ENCODE data around the gene LPGAT1.

The LPGAT1 gene

DNA sequence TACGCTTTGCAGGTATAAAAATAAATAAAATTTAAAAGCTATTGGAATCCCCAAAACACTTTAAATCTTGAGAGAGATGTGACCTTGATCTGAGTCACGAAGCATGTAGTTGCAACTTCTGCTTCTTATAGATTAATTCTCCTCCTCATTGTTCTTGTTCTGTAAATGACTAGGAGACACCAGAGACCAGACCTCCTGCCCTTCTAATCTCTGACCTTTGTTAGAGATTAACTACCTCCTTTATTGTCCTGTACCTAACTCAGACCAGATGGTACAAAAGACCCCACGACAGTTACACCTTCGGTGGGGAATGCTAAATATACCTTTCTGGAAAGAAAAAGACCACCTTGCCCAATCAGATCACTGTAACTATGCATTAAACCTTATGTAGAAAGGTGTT lies 78.2 kb downstream of the LPGAT1 start:
- no peak for TF ChIP-seq CTCF (conservative IDR thresholded peaks at IDR 0.05; ENCODE audit: low read depth, low read length)
- no peak for DNase-seq (ENCODE audit: low read depth)
- no peak overlapping the region for H3K4me3 ChIP-seq (ENCODE audit: low read depth, low read length)

DNA sequence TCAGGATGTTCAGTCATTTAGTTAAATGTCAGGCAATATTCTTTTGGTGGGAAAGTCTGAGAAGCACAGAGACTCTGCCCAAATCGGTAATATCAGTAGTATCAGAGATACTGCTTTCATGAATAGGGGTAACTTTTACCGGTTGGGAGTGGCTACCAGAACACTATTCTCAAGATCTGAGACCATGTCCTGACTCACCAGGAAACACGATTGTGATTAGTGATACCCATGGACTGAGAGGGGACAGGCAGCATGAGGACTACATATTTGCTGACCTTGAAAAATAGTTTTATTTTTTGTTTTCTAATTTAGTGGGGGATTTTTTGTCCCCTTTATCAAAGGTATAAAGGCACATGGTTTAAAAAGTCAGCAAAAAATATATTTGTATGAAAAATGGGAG lies 79.1 kb downstream of the LPGAT1 start:
- TF ChIP-seq CTCF (conservative IDR thresholded peaks at IDR 0.05; ENCODE audit: low read depth, low read length) = no peak
- no peak overlapping the region for H3K4me3 ChIP-seq (ENCODE audit: low read depth, low read length)
- no peak for DNase-seq (ENCODE audit: low read depth)

GRCh38 chr1:211750599-211750998 lies 80.0 kb downstream of the LPGAT1 start:
- TF ChIP-seq CTCF (conservative IDR thresholded peaks at IDR 0.05; ENCODE audit: low read depth, low read length) = no peak
- H3K4me3 ChIP-seq (ENCODE audit: low read depth, low read length) = no peak overlapping the region
- DNase-seq (ENCODE audit: low read depth) = no peak

GRCh38 chr1:211749251-211749650 lies 81.3 kb downstream of the LPGAT1 start:
- H3K4me3 ChIP-seq (ENCODE audit: low read depth, low read length) = no peak overlapping the region
- no peak for DNase-seq (ENCODE audit: low read depth)
- TF ChIP-seq CTCF (conservative IDR thresholded peaks at IDR 0.05; ENCODE audit: low read depth, low read length) = no peak

GRCh38 chr1:211748810-211749209 lies 81.8 kb downstream of the LPGAT1 start:
- H3K4me3 ChIP-seq (ENCODE audit: low read depth, low read length) = no peak overlapping the region
- DNase-seq (ENCODE audit: low read depth) = no peak
- TF ChIP-seq CTCF (conservative IDR thresholded peaks at IDR 0.05; ENCODE audit: low read depth, low read length) = no peak

GRCh38 chr1:211742889-211743529 lies 87.6 kb downstream of the LPGAT1 start:
- no peak for DNase-seq (ENCODE audit: low read depth)
- TF ChIP-seq CTCF (conservative IDR thresholded peaks at IDR 0.05; ENCODE audit: low read depth, low read length) = no peak
- H3K4me3 ChIP-seq (ENCODE audit: low read depth, low read length) = no peak overlapping the region

GRCh38 chr1:211742272-211742671 lies 88.3 kb downstream of the LPGAT1 start:
- no peak for DNase-seq (ENCODE audit: low read depth)
- TF ChIP-seq CTCF (conservative IDR thresholded peaks at IDR 0.05; ENCODE audit: low read depth, low read length) = no peak
- H3K4me3 ChIP-seq (ENCODE audit: low read depth, low read length) = no peak overlapping the region

Measured in choroid plexus epithelial cell (primary cell).